ENCODE measurements around the gene MATN3.
"Not testable (repeated sequence)": the region's sequence is repeated elsewhere in the genome, so short reads cannot be mapped to it uniquely, and the experiment has no call there.

The MATN3 gene, protein sequence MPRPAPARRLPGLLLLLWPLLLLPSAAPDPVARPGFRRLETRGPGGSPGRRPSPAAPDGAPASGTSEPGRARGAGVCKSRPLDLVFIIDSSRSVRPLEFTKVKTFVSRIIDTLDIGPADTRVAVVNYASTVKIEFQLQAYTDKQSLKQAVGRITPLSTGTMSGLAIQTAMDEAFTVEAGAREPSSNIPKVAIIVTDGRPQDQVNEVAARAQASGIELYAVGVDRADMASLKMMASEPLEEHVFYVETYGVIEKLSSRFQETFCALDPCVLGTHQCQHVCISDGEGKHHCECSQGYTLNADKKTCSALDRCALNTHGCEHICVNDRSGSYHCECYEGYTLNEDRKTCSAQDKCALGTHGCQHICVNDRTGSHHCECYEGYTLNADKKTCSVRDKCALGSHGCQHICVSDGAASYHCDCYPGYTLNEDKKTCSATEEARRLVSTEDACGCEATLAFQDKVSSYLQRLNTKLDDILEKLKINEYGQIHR

DNA sequence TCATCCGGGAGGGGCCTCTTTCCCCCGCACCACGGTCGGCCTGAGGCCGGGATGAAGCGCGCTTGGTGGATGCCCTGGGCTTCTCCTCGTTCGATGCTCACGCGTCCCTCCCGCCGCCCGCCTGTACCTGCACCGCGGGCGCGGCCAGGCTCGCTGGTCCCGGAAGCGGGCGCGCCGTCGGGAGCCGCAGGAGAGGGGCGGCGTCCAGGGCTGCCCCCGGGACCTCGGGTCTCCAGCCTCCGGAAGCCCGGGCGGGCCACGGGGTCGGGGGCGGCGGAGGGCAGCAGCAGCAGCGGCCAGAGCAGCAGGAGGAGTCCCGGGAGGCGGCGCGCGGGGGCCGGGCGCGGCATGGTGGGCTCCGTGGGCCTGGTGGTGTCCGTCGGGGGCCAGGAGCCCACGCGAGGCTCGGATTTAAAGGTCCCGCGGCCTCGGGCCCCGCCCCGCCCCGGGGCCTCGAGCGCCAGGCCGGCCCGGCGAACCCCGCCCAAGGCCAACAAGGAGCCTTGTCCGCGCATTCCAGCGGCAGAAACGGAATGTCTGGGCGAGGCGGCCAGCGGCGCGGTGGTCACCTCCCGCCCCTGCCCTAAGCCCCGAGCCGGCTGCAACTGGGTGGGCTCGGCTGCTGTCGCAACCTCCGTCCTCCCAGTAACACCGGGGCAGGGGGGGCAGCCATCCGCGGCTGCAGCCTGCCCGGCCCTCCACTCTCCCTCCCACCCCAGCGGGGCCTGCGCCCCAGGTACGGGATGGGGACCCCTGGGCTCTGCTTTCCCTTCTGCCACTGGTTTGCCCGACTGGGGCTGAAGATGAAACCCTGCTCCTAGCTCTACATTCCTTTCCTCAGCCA, at the start of gene MATN3:
Gene MATN3, minus strand, starts transcription at position 387 of the 844 bp plus-strand sequence. Its CDS starts 37 bp downstream, at position 350.
- FAIRE-seq (peak; percentile 73), DNase-seq (ENCODE audit: insufficient read length, low spot score) (peak; percentile 70)

DNA sequence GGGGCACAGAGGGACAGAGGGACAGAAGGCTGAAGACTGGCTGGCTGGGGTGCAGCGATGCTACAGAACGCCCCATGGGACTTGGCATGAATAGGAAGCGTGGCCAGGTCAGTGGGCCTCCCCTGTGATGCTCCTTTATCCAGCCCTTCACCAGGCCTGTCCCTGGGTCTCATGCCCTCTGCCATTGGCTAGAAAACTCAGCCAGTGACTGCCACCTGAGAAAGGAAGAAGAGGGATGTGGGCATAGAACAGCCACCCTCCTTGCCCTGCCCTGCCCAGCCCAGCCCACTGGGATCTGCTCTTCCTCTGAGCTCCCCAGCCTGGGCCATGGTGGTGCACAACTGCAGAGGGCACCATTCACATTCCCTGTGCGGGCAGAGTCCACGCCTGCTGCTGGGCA, 49.5 kb upstream of the MATN3 start:
- FAIRE-seq (no peak), DNase-seq (ENCODE audit: insufficient read length, low spot score) (no peak)

DNA sequence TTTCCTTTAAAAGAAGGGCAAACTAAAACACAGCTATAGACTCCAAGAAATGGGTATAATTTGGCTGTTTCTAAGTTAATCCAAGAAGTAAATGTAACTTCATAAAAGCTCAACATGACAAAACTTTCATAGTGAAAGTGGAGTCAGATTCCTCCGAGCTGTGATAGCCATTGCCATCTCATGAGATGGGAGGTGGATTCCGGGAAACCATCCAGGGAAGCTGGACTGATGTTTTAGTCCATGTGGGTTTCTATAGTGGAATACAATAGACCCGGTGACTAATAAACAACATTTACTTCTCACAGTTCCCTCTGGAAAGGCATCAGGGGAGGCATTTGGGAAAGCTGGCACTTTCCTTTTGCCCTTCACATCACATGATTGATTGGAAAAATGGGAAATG, 49.0 kb upstream of the MATN3 start:
- no peak for FAIRE-seq
- DNase-seq (ENCODE audit: insufficient read length, low spot score) = no peak

DNA sequence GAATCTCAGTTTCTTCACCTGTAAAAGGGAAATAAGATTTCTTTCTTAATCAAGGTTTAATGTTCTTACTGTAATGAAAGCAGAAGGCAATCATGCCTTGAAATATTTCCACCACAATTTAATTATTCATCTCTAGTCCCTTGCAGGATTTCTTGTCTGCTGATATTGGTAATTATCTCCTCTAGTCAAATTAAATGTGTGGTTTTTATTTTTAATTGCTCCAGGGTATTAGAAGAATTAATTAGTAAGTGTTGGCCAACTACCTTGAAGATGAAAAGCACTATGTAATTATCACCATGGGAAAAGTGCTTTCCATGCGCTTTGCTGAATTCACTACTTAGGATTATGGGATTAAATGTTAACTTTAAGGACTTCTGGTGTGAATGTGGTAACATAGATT, 47.6 kb upstream of the MATN3 start:
- FAIRE-seq (no peak), DNase-seq (ENCODE audit: insufficient read length, low spot score) (no peak)

DNA sequence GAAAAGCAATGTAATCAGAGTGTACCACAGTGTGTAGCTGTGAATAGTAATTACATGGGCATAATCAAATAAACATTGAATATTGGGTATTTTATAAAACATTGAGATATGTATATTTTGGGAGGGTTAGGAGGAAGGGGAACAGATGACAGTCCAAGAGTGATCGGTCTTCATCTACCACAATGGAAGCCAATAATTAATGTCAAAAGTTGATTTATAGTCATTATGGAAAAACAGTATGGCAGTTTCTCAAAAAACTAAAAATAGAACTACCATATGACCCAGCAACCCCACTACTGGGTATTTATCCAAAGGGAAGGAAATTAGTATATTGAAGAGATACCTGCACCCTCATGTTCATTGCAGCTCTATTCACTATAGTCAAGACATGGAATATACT, 44.8 kb upstream of the MATN3 start:
- no peak for FAIRE-seq

DNA sequence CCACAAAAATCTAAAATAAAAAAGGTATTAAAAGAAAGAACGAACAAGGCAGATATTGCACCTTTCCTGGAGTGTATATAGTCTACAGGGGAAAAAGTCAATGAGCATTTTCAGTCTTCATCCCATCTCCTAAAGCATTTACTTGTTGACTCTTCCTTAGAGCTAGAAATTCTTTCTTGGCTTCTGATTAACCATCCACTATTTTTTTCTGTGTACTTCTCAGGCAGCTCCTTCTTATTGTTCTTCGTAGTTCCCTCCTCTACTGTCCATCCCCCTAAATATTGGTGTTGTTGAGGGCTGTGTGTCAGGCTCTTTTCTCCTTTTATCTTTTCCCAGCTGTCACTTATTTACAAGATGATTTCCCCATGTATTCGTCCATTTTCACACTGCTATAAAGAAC, 42.5 kb upstream of the MATN3 start:
- no peak for FAIRE-seq
- DNase-seq (ENCODE audit: insufficient read length, low spot score) = no peak

More for the DNA sequence above, 44.8 kb upstream of the MATN3 start:
- no peak for DNase-seq (ENCODE audit: insufficient read length, low spot score)

DNA sequence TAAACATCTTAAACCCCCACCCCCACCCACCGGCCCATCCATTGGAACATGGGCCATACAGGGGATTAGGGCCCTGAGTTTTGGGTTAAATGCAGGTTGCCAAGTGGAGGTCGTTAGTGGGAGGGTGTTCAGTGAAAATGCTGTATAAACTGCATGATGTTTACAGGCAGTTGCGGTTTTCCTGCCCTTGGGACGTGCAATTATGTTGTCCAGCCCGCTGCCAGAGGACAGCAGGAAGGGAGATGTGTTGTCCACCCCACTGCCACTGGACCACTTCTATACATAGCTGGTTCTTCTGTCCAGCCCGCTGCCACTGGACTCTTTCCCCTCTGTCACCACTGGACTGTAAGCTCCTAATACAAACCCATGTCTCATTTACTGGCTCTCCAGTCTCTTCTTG, 41.7 kb upstream of the MATN3 start:
- FAIRE-seq = no peak

DNA sequence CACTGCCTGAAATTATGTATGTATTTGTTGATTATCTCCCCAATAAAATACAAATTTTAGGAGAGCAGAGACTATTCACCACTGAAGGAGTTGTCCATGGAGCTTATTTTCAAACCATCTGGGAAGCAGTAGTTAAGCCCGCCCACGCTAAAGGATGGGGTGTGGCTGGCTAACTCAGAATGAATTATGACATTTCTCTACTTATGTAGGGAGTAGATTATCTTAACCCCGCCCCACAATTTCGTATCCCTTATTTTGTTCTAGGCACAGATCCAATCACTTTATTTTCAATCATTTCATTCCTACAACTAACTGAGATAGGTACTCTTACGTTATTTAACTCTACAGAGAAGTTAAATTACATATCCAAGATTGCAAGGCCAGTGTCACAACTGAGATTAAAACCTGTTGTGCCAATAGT, 40.4 kb upstream of the MATN3 start:
- peak; percentile 38 for FAIRE-seq
- DNase-seq (ENCODE audit: insufficient read length, low spot score) = peak; percentile 81

More for the DNA sequence above, 41.7 kb upstream of the MATN3 start:
- DNase-seq (ENCODE audit: insufficient read length, low spot score) = no peak

DNA sequence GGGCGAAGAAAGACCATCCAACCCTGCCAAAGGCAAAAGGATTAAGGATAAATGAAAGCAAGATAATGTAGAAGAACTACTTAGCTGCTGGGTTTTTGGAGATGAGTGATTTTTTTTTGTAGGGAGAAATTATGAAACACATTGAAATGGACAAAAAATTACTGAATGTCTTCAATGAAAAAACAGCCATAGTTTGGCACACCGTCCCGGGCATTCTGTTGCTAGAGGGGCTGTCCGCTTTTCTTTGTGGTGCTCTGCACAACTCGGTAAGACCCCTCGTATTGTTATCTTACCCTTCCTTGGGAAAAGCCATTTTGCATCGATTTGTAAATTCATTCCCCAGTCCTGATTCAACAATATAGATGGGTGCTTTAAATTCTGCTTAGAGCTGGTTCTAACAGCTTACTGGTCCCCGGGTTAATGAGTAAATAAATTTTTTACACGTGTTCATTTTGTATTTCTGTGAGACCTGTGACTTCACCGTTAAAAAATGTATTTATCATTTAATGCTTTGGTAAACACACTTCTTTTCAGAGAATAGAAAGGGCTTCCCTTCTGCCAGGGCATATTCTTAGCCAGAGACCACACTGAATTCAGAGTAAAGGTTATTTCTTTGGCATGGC, 39.9 kb upstream of the MATN3 start:
- FAIRE-seq = no peak

DNA sequence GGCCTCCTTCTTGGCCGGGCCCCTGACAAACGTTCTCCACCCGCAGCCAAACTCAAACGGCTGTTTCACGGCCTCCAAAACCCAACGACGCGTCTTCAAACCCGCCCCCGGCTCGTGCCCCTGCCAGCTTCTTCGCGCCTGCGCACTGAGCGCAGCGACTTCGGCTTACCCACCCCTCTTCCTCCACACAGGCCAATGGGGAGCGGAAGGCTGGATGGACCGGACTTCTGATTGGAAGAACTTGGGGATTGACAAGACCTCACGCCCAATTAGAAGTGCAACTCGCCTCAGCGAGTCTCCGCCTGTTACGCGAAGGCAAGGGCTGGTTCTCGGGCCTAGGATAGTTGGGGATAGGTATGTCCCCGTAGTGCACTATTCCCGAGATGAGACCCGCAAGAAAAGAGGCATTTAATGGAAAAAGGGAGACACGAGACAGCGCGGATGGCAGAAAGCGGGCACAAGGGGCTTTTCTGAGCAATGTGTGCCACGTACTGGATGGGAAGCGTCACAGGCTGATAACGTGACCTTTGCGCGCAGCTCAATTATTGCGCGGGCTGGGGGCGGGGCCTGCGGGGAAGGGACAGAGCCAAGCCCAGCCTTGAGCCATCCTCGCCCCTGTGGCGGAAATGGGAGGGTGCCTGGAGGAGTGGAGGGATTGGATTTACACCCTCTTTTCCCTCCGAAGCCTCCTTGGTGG, 39.2 kb upstream of the MATN3 start, which contains the start of gene LAPTM4A:
Gene LAPTM4A, minus strand, starts transcription at position 97 of the 697 bp plus-strand sequence. CDS start 108 bp downstream, outside the sequence.
- peak; percentile 98 for FAIRE-seq

More for the DNA sequence above, 39.9 kb upstream of the MATN3 start:
- no peak for DNase-seq (ENCODE audit: insufficient read length, low spot score)

DNA sequence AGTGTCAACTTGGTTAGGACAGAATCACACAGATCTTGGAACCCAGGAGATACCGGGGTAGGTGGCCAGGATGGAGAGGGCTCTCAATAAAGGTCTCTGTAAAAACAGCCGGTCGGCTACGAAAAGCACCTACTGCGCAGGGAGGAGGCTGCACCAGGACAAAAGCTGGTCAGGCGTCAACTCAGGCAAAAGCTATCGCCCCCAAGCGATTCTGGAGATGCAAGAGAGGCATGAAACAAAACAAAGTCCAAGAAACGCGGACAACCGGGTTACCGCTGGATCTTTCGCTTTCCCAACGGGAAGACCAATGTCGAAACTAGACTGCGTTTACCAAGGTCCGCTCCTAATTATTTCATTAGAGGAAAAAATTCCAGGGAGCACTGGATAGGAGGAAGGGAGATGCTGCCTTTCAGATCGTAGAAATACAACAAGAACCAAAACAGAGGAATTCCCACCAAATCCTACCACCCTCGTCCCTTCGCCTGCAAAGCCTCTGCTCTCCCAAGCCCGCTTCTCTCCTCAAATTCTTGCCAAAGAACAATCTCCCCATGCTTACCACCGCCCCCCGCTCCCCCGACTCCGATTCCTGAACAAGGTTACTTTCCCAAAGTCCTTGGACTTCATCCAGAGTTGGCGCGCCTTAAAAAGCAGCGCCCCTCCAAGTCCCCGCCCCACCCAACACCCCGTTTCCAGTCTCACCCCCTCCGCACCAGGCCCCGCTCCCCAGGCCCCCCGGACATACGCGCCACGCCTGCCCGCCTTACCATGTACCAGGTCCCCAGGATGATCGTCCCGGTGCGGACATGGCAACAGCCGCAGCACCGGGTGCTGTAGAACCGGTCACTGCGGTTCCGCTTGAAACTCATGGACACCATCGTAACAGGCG, 38.4 kb upstream of the MATN3 start:
- FAIRE-seq = peak; percentile 38
- DNase-seq (ENCODE audit: insufficient read length, low spot score) = peak; percentile 53

More for the DNA sequence above, 39.2 kb upstream of the MATN3 start, which contains the start of gene LAPTM4A:
- peak; percentile 100 for DNase-seq (ENCODE audit: insufficient read length, low spot score)

DNA sequence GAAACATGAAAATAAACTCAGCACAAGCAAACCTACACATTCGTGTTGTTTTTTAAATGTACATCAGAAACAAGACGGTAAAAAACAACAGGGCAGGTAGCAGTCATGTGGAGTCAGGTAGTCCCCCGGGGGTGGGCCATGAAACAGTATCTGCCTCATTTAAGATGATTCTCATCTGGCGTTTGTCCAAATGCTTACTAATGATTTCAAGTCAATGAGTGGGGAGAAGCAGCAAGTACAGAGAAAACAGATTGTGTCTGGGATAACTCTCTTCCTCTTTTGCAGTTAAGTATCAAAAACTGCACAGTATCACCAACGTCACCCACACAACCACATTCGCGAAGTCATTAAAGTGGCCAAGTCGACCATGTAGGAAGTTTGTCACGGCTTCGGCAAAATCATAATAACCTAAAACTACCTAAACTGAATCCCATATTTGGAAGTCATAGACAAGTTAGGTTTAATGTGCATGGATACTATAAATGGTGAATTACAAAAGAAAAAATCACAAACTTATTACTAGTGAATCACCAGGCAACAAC, 37.7 kb upstream of the MATN3 start:
- no peak for FAIRE-seq
- DNase-seq (ENCODE audit: insufficient read length, low spot score) = no peak

DNA sequence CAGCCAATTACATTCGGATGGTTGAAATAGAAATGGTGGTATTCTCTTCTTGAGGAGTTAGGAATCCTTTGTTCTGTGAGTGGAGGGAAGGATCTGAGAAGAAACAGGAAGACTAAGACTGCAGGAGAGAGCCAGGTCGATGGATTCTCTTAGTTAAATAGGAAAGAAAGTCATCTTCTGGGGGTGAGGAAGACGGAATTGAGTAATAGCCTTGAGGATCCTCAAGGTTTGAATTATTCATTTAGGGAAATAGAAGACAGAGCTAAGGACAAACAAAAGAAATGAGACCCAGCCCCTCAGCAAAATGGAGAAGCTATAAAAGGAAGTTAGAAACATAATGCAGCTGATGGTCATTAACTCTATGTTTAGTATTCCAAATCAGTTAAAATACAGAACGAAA, 37.2 kb upstream of the MATN3 start:
- DNase-seq (ENCODE audit: insufficient read length, low spot score) = no peak
- FAIRE-seq = no peak

DNA sequence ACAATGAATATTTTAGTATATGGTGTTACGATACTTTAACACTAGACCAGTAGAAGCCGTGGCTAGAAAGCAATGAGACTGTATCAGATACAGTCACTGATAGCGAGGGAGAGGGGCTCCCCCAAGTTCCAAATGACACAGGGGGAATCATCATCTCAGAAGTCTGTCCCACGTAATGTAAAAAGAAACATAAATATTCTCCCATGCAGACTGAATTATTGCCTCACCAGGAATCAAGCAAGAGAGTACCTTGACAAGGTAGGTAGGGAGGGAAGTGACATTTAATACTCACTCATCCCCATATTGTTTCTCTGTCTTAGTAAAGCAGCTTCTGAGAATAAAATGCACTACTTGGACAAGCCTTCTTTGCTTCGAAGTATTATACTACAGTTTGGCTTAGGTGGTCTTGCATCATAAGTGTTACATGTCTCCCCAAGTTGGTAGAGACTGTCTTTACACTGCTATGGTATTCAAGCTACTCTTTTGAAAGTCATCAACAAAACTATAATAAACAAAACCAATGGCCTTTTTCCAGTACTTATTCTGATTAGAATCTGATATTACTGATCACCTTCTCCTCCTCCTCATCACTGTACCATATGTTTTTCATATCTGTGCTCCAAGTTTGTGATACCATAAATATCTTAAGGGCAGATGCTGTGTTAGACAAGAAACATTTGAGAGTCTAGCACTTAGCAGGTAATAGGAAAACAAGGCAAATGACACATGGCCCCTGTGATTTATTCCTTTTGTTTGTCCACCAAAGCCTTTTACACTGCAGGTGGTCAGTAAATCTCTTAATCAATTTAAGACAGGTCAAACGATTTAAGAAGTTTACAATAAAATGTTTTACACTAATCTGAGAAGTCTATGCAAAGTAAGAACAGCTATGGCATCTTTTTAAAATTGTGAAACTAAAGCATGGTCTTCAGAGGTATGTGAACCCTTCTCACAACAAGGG, 36.3 kb upstream of the MATN3 start:
- DNase-seq (ENCODE audit: insufficient read length, low spot score) (no peak), FAIRE-seq (no peak)

DNA sequence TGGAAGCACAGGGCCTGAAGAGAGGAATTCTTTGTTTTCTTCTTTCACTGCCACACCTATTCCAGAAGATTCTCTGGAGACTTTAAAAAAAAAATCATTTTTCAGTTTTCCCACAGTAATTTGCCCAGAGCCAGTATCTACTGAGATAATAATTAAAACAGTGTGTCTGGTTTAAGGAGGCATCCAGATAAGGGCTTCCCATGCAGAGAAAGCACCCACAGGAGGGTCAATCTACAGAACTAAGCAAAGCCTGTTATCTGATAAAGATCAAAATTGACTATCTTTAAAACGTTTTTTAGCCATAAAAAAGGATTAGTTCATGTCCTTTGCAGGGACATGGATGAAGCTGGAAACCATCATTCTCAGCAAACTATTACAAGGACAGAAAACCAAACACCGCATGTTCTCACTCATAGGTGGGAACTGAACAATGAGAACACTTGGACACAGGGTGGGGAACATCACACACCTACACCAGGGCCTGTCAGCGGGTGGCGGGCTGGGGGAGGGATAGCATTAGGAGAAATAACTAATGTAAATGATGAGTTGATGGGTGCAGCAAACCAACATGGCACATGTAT, 33.3 kb upstream of the MATN3 start:
- not testable (repeated sequence) for FAIRE-seq; DNase-seq (ENCODE audit: insufficient read length, low spot score)

DNA sequence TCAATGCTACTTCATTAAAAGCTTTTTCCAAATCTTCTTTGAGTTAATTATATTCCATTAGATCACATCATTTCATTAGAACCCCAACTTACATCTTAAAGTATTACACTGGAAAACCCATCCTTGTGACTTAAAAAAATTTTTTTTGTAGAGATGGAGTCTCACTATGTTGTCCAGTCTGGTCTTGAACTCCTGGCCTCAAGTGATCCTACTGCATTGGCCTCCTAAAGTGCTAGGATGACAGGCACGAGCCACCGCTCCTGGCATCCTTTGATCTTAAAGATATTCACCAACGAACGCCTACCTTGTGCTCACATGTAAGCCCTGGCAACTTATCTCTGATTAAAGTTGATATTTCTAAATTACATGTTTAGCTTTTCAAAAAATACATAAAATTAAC, 32.3 kb upstream of the MATN3 start:
- no peak for DNase-seq (ENCODE audit: insufficient read length, low spot score)
- FAIRE-seq = no peak

DNA sequence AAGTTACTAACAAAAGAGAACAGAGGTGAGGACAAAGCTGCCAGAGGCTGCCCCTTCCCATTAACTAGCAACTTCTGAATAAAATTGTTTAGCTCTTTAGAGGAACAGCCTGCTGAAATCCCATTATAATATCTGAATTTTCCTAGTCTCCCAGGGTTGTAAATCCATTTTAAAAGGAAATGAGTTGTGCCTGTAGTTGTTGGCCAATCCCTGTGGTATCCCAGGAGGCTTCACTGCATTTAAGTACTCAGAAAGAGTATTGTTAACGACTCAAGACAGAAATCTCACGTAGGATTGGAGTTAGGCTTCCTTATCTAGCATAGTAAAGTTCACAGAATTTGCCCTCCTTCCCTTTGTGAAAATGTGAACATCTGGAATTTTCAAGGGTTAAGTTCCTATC, 30.1 kb upstream of the MATN3 start:
- DNase-seq (ENCODE audit: insufficient read length, low spot score) (no peak), FAIRE-seq (no peak)

Measured in HTR-8/SVneo (cell line).